SU-DHL-6 (cell line): ENCODE measurements around the gene CIZ1.

ENCODE experiments used
- H2AFZ ChIP-seq: fragments of 200-600 bp; sonication (generic); 2 replicates; pipeline ENCODE4 v1.6.1; 2014; ENCODE audit warnings: low read depth, mild to moderate bottlenecking, moderate library complexity, mixed read lengths, antibody characterized with exemption, low read length; ENCODE audit not compliant: severe bottlenecking
- H3F3A ChIP-seq: fragments of 200-600 bp; shearing (Covaris generic); 2 replicates; pipeline ENCODE4 v1.6.0; 2016; ENCODE audit warnings: antibody characterized with exemption, mild to moderate bottlenecking; ENCODE audit not compliant: insufficient read depth
- H3K27ac ChIP-seq: fragments of 200-600 bp; sonication (generic); 2 replicates; pipeline ENCODE4 v1.5.1; 2016; ENCODE audit warnings: low read depth, mild to moderate bottlenecking, low read length, moderate library complexity, mixed read lengths
- H3K27me3 ChIP-seq: fragments of 200-600 bp; sonication (generic), shearing (Covaris generic); 2 replicates; pipeline ENCODE4 v1.6.0; 2014; ENCODE audit warnings: mild to moderate bottlenecking, low read length
- H3K36me3 ChIP-seq: fragments of 200-600 bp; sonication (generic); 2 replicates; pipeline ENCODE4 v1.6.1; 2014; ENCODE audit warnings: mild to moderate bottlenecking, low read length, mixed read lengths
- H3K4me2 ChIP-seq: fragments of 300-600, 200-600 bp; shearing (Covaris generic), sonication (generic); 2 replicates; pipeline ENCODE4 v1.6.0; 2014; ENCODE audit warnings: low read length, low read depth, mild to moderate bottlenecking; ENCODE audit not compliant: poor library complexity, severe bottlenecking
- H3K4me3 ChIP-seq: fragments of 200-600 bp; sonication (generic); 2 replicates; pipeline ENCODE4 v1.5.1; 2014; ENCODE audit warnings: antibody characterized with exemption, low read length, mild to moderate bottlenecking, mixed read lengths; ENCODE audit not compliant: insufficient read depth, poor library complexity, severe bottlenecking
- H3K79me2 ChIP-seq: fragments of 200-600 bp; sonication (generic); 2 replicates; pipeline ENCODE4 v1.6.1; 2014; ENCODE audit warnings: mild to moderate bottlenecking, low read length, moderate library complexity; ENCODE audit not compliant: insufficient read depth
- H3K9ac ChIP-seq: fragments of 200-600 bp; sonication (generic); 2 replicates; pipeline ENCODE4 v1.7.0; 2014; ENCODE audit warnings: mild to moderate bottlenecking, low read length
- H3K9me2 ChIP-seq: fragments of 200-600 bp; sonication (generic); replicated peaks from 2 replicates; pipeline ENCODE4 v1.6.1; 2014; ENCODE audit warnings: low read length; ENCODE audit not compliant: insufficient read depth
- H3K9me3 ChIP-seq: fragments of 200-600 bp; sonication (generic); 2 replicates; pipeline ENCODE4 v1.6.1; 2014; ENCODE audit warnings: low read length, mixed read lengths; ENCODE audit not compliant: insufficient read depth
- H4K20me1 ChIP-seq: fragments of 200-600 bp; sonication (generic); 2 replicates; pipeline ENCODE4 v1.6.1; 2014; ENCODE audit warnings: low read depth, mild to moderate bottlenecking, antibody characterized with exemption, low read length, moderate library complexity, mixed read lengths
- EZH2phosphoT487 ChIP-seq: fragments of 200-600 bp; sonication (generic), shearing (Covaris generic); conservative IDR thresholded peaks from 2 replicates; pipeline ENCODE4 v1.6.1; 2018; ENCODE audit warnings: mild to moderate bottlenecking, antibody characterized with exemption, low read length, moderate library complexity, mixed read lengths
- TF ChIP-seq, protein P1 (sequence below): fragments of 200-600 bp; sonication (generic); IDR thresholded peaks from one replicate; pipeline ENCODE4 v1.5.1; 2017; ENCODE audit warnings: antibody characterized with exemption, mild to moderate bottlenecking, low read length, moderate library complexity; ENCODE audit not compliant: insufficient read depth, poor library complexity, severe bottlenecking

The CIZ1 gene

GRCh38 chr9:128213746-128214497 lies 22.6 kb upstream of the CIZ1 start:
- Histone ChIP-seq H3K4me3 (no peak overlapping the region), H2AFZ (no peak overlapping the region), H3K27me3 (no peaks in the 10 kb centered on the region), H3F3A (no peaks in the 10 kb centered on the region), H3K36me3 (no peaks in the 10 kb centered on the region), H4K20me1 (no peaks in the 10 kb centered on the region), H3K79me2 (no peaks in the 10 kb centered on the region), H3K27ac (no peak overlapping the region), H3K9me2 (no peaks in the 10 kb centered on the region), H3K9ac (no peak overlapping the region), H3K4me2 (no peak overlapping the region), H3K9me3 (no peaks in the 10 kb centered on the region)
- TF ChIP-seq, protein P1, sequence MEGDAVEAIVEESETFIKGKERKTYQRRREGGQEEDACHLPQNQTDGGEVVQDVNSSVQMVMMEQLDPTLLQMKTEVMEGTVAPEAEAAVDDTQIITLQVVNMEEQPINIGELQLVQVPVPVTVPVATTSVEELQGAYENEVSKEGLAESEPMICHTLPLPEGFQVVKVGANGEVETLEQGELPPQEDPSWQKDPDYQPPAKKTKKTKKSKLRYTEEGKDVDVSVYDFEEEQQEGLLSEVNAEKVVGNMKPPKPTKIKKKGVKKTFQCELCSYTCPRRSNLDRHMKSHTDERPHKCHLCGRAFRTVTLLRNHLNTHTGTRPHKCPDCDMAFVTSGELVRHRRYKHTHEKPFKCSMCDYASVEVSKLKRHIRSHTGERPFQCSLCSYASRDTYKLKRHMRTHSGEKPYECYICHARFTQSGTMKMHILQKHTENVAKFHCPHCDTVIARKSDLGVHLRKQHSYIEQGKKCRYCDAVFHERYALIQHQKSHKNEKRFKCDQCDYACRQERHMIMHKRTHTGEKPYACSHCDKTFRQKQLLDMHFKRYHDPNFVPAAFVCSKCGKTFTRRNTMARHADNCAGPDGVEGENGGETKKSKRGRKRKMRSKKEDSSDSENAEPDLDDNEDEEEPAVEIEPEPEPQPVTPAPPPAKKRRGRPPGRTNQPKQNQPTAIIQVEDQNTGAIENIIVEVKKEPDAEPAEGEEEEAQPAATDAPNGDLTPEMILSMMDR, result no peak
- no peak for TF ChIP-seq EZH2phosphoT487

GRCh38 chr9:128211981-128212281 lies 20.6 kb upstream of the CIZ1 start:
- Histone ChIP-seq H3K9me2 (no peaks in the 10 kb centered on the region), H3K27ac (no peak overlapping the region)

DNA sequence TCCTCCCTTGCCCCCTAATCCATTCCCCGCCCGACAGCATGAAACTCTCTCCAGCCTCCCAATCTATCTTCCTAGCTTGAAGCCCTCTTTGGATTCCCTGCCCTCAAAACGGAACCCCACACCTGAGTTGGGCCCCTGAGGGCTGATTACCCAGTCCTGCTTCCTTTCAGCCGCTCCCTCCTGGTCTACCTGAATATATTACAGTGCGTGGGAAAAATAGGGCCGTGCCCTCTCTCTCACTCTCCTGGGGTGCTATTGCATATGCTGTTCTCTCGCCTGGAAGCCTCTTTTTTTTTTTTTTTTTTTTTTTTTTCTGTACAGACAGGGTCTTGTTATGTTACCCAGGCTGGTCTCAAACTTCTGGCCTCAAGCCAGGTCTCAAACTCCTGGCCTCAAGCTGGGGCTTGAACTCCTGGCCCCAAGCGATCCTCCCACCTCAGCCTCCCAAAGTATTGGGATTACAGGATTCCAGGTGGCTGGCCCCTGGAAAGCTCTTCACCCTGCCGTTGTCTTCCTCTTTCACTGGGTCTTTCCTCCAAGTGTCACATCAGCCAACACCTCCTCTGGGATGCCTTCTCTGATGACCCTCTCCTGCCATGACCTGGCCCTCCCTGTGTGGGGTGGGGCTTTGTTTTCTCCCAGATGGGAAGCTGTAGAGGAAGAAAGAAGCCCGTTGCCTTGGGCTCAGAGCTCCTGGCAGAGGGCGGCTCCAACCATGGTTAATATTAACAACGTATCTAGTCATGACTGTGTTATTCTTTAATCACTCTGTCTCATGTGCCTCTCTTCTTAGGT lies 20.0 kb upstream of the CIZ1 start:
- Histone ChIP-seq H3K27me3 (no peaks in the 10 kb centered on the region), H3K9ac (no peak overlapping the region), H3K36me3 (no peaks in the 10 kb centered on the region), H3K9me2 (no peaks in the 10 kb centered on the region), H3K9me3 (no peaks in the 10 kb centered on the region), H3K4me3 (no peak overlapping the region), H2AFZ (no peak overlapping the region), H3F3A (no peaks in the 10 kb centered on the region), H3K27ac (no peak overlapping the region), H3K4me2 (no peak overlapping the region), H4K20me1 (no peaks in the 10 kb centered on the region), H3K79me2 (no peaks in the 10 kb centered on the region)
- TF ChIP-seq EZH2phosphoT487, result no peak
- TF ChIP-seq, protein P1, result no peak

More at GRCh38 chr9:128211981-128212281, 20.6 kb upstream of the CIZ1 start:
- no peaks in the 10 kb centered on the region for H3F3A ChIP-seq
- no peaks in the 10 kb centered on the region for H3K79me2 ChIP-seq
- H3K4me3 ChIP-seq, result no peak overlapping the region
- no peaks in the 10 kb centered on the region for H3K27me3 ChIP-seq
- no peak overlapping the region for H3K4me2 ChIP-seq
- no peaks in the 10 kb centered on the region for H3K36me3 ChIP-seq
- H4K20me1 ChIP-seq, result no peaks in the 10 kb centered on the region
- no peak overlapping the region for H2AFZ ChIP-seq
- no peaks in the 10 kb centered on the region for H3K9me3 ChIP-seq
- TF ChIP-seq, protein P1, result no peak
- no peak for TF ChIP-seq EZH2phosphoT487
- H3K9ac ChIP-seq, result no peak overlapping the region
